ENCODE data around the gene SCUBE1. TPM values are rescaled to one million over a fixed set of nuclear protein-coding genes. Genes with fewer than 3 reads are reported as not detected.
A peak's percentile ranks its signal among the peaks of the same experiment; 100 is the strongest.

SCUBE1 gene
- total RNA-seq, 4 donors from 2014 or later: 0.38 to 4.0 (median 2.1) TPM

- no peaks in the 10 kb centered on the region for H3K9me3 ChIP-seq
- H3K27me3 ChIP-seq: peaks cover 0 to 38% (median 0%) of the 10 kb centered on the region in 4 donors
- H3K27ac ChIP-seq: no peak overlapping the region
- intact Hi-C loops (cut with DNase I): no loop called here
- no peak for TF ChIP-seq CTCF (IDR thresholded peaks at IDR 0.05)
- no peak for TF ChIP-seq POLR2A (IDR thresholded peaks at IDR 0.05)
- H3K36me3 ChIP-seq: no peaks in the 10 kb centered on the region
- no peak for DNase-seq
- no peak overlapping the region for H3K4me3 ChIP-seq
- peaks cover 0 to 22% (median 0%) of the 10 kb centered on the region in 3 donors for H3K4me1 ChIP-seq
- WGBS, 2 donors: 67 to 77% methylated on average over 6 of the region's 6 CpGs
Measured at GRCh38 chr22:43381693-43382092, 38.5 kb upstream of the SCUBE1 start.

- Histone ChIP-seq H3K4me3 (no peak overlapping the region), H3K9me3 (peaks cover 0 to 9% (median 0%) of the 10 kb centered on the region in 3 donors), H3K4me1 (peaks cover 0 to 17% (median 0%) of the 10 kb centered on the region in 3 donors), H3K36me3 (no peaks in the 10 kb centered on the region), H3K27ac (peak overlapping the region in 1 of 4 donors; percentile 11), H3K27me3 (peaks cover 0 to 55% (median 0%) of the 10 kb centered on the region in 4 donors)
- 32 to 34% methylated on average over 8 of the region's 8 CpGs for WGBS, 2 donors
- intact Hi-C loops (cut with DNase I): loop anchor here (5.0 kb wide), 1 partner anchor 106 kb away; no protein-coding TSS in a partner anchor
- DNase-seq: no peak
- TF ChIP-seq POLR2A (IDR thresholded peaks at IDR 0.05) (no peak), CTCF (IDR thresholded peaks at IDR 0.05) (no peak)
Measured at GRCh38 chr22:43377896-43378704, 34.9 kb upstream of the SCUBE1 start.

- TF ChIP-seq CTCF (IDR thresholded peaks at IDR 0.05) (no peak), POLR2A (IDR thresholded peaks at IDR 0.05) (no peak)
- peaks cover 0 to 9% (median 0%) of the 10 kb centered on the region in 3 donors for H3K9me3 ChIP-seq
- H3K27ac ChIP-seq: no peak overlapping the region
- DNase-seq: no peak
- 31 to 33% methylated on average over 10 of the region's 10 CpGs for whole genome bisulfite sequencing, 2 donors
- H3K4me3 ChIP-seq: no peak overlapping the region
- peaks cover 0 to 52% (median 0%) of the 10 kb centered on the region in 4 donors for H3K27me3 ChIP-seq
- no peaks in the 10 kb centered on the region for H3K36me3 ChIP-seq
- peaks cover 0 to 17% (median 0%) of the 10 kb centered on the region in 3 donors for H3K4me1 ChIP-seq
- intact Hi-C loops (cut with DNase I): loop anchor here (5.0 kb wide), 1 partner anchor 105 kb away; no protein-coding TSS in a partner anchor
Measured at GRCh38 chr22:43377548-43377895, 34.4 kb upstream of the SCUBE1 start.

- Histone ChIP-seq H3K27me3 (peaks cover 0 to 57% (median 0%) of the 10 kb centered on the region in 4 donors), H3K27ac (no peak overlapping the region), H3K4me3 (no peak overlapping the region), H3K9me3 (peaks cover 0 to 9% (median 0%) of the 10 kb centered on the region in 3 donors), H3K4me1 (peaks cover 0 to 17% (median 0%) of the 10 kb centered on the region in 3 donors), H3K36me3 (no peaks in the 10 kb centered on the region)
- 42 to 45% methylated on average over 15 of the region's 15 CpGs for WGBS, 2 donors
- no peak for DNase-seq
- intact Hi-C loops (cut with DNase I): loop anchor here (5.0 kb wide), 1 partner anchor 105 kb away; no protein-coding TSS in a partner anchor
- no peak for TF ChIP-seq CTCF (IDR thresholded peaks at IDR 0.05)
- TF ChIP-seq POLR2A (IDR thresholded peaks at IDR 0.05): no peak
Measured at GRCh38 chr22:43376765-43377547, 33.8 kb upstream of the SCUBE1 start.

Data from esophagus squamous epithelium (tissue), 5 donors.